HG03442 (cell line): ENCODE data around the gene DPAGT1.
A peak's percentile ranks its signal among the peaks of the same experiment; 100 is the strongest.

Experiments used
- ATAC-seq: cut with Tn5 transposase; IDR thresholded peaks from one replicate; pipeline ENCODE4 v1.9.1; 2021; ENCODE audit warnings: mild to moderate bottlenecking, moderate library complexity; ENCODE audit not compliant: unreplicated experiment

Gene DPAGT1

DNA sequence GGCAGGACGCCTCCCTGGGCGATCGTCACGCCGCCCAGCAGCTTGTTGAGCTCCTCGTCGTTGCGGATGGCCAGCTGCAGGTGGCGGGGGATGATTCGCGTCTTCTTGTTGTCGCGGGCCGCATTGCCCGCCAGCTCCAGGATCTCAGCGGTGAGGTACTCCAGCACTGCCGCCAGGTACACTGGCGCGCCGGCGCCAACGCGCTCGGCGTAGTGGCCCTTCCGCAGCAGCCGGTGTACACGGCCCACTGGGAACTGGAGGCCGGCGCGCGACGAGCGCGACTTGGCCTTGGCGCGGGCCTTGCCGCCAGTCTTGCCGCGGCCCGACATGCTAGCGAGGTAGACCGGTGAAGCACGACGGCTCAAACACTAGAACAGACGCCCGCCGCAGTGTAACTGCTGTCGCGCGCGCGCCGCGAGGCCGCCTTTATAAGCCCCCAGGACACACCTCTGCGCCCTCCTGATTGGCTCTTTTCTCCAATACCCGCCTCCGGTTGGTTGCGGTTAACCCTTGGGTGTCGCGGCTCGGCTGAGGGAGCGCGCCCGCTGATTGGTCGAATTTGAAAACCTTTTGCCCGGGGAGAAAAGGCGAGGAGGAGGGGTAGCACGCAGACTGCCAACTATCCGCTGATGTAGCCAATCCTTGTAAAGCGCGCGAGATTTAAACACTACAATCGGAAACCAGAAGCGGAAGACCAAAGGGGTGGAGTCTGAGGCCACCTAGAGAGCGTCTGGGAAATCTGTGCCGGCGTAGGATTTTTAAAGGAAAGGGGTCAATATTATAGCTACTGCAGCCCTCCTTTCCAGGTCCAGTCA is 6.4 kb downstream of the DPAGT1 start:
- peak; percentile 84 for ATAC-seq

DNA sequence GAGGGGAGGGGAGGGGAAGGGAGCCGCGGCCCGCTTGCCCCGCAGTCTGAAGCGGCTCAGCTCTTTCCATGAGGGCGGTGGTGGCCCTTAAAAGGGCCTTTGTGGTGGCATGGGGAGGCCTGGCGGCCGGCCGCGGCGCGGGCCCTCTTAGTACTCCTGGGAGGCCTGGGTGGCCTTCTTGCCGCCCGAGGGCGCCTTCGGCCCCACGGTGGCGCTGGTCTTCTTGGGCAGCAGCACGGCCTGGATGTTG is 6.9 kb downstream of the DPAGT1 start:
- peak; percentile 29 for ATAC-seq

DNA sequence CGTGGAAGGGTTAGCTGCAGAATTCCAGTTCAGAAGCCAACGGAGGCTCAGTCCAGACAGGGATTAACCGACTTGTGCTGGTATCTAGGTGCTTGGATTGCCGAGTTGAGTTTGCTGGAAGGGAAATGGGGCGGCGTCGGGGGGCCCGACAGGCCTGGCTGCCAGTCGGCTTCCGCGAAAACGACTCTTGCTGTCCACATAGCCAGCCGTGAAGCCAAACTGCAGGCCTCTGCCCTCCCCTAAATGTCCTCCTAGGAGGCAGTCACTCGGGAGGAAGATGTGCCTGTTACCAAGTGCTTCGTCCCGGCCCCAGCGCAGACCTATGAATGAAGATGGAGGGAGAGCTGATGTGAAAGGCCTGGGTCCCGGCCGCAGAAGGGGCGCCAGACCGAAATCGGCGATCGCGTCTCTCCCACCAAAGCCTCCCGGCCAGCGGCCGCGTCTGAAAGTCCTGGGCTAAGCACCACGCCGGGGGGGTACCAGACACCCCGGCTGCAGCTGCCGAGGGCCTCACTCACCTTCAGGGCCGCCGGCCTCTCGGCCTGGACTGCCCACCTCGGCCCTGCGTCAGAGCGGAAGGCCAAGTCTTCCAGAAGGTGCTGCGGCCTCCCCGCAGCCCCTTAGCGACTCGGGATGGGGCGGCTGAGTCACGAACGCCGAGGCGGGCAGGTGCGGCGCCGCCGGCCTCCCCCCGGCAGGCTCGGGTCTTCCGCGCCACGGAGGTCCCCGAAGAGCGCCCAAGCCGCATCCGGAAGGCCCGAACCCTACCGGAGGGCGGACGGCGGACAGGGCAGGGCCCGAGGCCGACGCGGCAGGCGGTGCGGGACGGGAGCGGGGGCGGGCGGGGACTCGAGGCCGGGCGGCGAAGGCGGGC is 7.5 kb downstream of the DPAGT1 start:
- peak; percentile 5 for ATAC-seq

DNA sequence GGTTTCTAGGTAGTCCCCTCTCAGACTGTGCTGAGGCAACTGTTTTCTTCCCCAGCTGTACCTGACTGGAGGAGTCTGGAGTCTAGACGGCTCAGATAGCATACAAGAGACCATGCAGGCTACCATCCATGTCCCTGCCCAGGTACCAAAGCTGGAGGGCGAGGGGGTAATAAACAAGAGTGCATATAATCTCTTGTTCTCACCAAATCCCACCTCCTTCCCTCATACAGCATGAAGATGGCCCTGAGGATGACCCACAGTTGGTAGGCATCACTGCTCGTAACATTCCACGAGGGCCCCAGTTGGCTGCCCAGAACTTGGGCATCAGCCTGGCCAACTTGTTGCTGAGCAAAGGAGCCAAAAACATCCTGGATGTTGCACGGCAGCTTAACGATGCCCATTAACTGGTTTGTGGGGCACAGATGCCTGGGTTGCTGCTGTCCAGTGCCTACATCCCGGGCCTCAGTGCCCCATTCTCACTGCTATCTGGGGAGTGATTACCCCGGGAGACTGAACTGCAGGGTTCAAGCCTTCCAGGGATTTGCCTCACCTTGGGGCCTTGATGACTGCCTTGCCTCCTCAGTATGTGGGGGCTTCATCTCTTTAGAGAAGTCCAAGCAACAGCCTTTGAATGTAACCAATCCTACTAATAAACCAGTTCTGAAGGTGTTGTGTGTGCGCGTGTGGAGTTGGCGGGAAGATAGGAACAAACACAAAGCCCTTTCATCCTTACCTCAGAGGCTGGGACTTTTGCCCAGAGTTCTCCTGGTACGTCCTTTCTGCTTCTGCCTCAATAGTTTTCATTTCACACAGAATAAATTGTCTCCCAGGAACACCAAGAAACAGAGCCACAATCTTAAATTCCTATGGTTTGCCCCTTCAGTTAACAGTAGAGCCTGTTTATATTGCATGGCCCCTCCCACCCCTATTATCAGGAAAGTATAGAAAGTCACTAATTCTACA is 8.5 kb downstream of the DPAGT1 start:
- no peak for ATAC-seq

DNA sequence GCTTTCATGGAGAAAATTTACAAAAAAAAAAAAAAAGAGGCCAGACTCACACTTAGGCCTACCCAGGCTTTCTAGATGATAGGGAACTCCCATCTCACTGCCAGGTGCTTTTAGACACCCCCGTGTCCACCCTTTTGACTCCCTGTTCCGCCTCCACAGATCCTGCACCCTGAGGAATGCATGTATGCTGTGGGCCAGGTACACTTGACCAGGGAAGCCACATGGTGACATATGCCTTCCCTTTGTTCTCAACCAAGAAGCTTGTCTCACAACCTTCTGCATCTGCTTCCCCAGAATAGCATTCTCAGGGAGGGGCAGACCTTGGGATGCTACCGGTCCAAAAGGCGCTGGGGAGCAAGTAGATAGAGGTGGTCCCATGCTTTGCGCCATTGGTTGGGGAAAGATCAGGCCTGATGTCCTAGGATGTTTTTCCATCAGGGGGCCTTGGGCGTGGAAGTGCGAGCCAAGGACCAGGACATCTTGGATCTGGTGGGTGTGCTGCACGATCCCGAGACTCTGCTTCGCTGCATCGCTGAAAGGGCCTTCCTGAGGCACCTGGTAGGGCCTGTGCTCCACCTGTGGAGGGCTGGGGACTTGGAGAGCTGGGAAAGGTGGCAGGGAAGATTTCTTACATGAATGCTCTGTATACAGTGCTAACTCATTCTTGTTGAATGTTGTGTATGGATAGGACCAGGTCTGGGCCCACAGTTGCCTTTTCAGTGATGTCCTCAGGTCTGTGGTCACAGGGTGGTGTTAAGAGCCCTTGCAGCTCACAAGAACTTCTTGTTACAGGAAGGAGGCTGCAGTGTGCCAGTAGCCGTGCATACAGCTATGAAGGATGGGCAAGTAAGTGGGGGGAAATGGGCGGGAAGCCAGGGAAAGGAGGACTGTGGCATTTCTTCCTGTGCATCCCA is 9.4 kb downstream of the DPAGT1 start:
- ATAC-seq = no peak

DNA sequence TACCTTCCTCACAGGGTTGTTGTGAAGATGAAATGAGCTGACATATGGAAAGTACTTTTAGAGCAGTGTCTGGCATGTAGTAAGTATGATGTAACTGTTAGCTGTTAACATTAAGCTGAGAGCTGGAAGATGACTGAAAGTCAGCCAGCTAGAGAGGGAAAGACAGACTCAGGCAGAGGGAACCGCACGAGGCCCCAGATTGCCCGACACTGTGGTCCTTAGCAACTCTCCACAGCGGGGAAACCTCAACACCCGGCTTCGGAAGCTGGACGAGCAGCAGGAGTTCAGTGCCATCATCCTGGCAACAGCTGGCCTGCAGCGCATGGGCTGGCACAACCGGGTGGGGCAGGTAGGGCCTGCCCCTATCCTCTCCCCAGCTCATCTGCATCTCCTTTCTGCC is 10.5 kb downstream of the DPAGT1 start:
- ATAC-seq = no peak

DNA sequence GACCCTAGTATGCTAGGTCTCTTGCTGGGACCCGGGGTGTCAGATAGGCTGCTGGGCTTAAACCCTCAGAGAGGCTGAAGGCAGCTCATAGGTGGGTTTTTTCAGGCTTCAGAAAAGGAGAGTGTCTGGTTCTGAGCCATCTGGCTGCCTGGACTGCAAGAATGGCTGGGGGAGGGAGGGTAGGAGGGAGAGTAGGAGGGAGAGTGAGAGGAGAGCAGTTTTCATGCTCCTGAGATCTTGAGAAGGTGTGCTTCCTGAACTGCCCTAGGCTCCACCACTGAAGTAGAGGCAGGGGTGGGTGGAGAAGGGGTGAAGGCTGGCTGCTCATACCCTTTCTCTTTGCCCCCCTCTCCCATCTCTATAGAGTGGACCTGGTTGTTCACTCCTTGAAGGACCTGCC is 12.3 kb downstream of the DPAGT1 start:
- ATAC-seq = no peak

DNA sequence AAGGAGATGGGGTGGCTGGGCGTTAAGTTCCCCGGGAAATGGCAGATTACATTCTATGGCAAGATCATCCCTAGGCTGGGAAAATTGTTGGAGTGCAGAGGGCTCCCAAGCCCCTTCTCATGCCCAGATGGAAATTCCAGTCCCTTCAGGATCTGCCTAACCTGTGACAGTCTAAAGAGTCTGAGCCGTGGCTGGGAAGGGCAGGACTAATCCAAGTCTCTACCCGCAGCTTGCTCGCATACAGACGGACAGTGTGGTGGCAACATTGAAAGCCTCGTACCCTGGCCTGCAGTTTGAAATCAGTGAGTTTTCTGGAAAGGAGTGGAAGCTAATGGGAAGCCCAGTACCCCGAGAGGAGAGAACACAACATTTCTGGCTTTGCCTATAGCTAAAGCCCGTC is 13.2 kb downstream of the DPAGT1 start:
- no peak for ATAC-seq

DNA sequence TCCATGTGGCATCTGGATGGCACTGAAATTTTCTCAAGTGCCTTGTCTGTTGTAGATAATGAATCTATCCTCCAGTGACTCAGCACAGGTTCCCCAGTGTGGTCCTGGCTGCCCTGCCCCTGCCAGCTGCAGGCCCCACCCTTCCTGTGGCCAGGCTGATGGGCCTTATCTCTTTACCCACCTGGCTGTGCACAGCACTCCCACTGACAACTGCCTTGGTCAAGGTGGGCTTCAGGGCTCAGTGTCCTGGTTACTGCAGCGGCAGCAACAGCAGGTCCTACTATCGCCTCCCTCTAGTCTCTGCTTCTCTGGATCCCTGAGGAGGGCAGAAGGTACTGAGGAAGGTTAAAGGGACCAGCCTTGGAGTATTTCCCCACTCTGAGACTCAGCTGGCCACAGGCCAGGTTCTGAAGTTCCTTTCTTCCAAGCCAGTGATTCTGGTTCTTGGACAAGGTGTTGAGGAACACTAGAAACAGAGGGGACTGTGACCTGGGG is 13.9 kb downstream of the DPAGT1 start:
- no peak for ATAC-seq

DNA sequence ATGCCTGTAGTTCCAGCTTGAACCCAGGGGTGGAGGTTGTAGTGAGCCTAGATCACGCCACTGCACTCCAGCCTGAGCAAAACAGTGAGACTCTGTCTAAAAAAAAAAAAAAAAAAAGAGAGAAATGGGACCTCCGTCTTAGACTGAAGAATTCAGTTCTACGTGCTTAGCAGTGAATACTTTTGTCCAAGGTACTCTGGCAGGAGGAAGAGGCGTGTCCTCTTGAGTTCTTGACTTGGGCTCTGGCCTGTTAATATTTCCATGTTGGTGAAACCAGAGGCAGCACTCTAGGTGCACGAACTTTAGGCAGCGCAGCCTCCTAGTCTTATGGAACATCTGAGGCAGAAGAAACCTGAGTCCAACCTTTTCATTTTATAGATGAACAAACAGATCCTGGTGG is 14.5 kb downstream of the DPAGT1 start:
- ATAC-seq = no peak

DNA sequence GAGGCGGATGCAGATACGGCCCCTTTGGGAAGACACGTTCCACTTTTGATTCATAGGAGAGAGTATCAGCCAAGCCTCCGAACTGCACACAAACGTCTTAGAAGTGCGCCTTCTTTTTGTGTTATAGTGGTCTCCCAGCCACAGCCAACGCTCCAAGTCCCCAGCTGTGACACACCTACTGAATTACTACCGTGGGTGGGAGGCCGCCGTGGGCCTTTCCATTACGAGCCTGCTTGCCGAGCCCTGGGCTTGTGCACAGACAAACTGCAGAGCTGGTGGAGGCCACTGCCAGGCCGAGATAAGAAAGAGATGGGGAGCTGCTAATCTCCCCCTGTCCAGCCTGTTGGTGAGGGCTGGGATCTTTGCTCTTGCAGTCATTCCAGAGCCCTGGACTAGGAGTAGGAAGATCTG is 16.2 kb downstream of the DPAGT1 start:
- ATAC-seq = peak; percentile 8

DNA sequence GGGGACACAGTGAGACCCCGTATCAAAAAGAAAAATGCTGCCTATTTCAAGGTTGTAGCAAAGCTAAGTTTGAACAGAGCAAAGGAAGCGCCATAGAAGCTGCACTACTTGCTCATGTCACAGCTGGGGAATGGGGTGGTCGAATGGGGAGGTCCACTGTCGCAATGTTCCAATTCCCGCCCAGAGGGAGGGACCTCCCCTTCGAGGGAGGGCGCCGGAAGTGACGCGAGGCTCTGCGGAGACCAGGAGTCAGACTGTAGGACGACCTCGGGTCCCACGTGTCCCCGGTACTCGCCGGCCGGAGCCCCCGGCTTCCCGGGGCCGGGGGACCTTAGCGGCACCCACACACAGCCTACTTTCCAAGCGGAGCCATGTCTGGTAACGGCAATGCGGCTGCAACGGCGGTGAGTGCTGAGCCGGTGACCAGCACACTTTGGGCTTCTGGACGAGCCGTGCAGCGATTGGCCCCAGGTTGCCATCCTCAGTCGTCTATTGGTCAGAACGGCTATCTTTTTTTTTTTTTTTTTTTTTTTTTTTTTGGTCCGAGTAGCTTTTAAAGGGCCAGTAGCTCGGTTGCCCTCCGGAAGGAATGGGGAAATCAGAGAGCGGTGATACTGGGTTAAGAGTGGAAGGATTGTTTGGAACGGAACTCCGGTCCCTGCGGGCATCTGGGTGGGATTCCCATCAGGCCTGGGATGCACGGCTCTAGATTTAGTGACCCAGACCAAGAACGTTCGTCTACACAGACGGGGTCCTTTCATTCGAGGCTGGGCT is 16.8 kb downstream of the DPAGT1 start, which contains the start of gene HMBS:
Gene HMBS (plus strand): TSS at position 219 of the 774 bp plus-strand sequence. CDS start 153 bp downstream, at position 372.
- peak; percentile 87 for ATAC-seq

DNA sequence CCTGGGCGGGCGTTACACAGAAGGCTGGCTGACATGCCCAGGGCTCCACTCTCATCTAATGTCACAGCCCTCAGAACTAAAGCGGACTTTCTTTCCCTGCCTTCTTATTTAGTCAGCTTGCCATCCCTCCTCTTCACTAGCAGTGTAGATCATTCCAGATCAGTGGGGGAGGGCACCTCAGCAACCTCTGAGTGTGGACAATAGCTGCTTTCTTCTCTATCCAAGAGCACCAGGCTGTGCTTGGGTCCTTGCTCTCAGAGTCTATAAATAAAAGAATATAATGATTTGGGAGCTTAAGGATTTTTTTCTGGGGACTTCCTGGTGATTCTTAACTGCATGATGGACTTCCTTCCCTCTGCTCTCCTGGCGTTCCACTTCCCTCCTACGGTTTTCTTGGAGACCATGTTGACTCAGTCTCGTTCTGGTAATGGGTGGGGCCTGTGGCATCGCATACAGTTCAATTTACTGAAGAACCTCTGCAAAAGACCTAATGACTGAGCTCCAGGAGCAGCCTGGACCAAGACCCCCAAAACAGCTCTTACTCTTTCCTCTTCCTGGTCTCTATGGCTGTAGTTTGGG is 19.9 kb downstream of the DPAGT1 start:
- no peak for ATAC-seq

DNA sequence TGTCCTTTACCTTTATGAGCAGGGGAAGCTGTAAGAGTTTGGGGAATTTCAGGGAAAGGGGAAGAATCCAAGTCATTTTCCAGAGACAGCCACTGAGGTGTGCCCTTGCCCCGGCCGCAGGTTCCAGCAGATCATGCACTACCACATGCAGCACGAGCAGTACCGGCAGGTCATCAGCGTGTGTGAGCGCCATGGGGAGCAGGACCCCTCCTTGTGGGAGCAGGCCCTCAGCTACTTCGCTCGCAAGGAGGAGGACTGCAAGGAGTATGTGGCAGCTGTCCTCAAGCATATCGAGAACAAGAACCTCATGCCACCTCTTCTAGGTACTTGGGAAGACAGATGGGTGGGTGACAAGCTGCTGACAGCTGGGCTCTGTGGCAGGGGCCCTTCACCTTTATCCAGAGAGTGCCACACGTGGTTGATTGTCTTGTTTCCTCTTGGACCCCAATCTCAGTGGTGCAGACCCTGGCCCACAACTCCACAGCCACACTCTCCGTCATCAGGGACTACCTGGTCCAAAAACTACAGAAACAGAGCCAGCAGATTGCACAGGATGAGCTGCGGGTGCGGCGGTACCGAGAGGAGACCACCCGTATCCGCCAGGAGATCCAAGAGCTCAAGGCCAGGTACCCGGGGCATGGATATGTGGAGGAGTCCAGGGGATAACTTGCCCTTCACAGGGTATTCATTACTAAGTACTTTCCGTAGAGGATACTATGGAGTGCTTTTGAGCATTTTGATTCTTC is 22.8 kb downstream of the DPAGT1 start:
- ATAC-seq = no peak

DNA sequence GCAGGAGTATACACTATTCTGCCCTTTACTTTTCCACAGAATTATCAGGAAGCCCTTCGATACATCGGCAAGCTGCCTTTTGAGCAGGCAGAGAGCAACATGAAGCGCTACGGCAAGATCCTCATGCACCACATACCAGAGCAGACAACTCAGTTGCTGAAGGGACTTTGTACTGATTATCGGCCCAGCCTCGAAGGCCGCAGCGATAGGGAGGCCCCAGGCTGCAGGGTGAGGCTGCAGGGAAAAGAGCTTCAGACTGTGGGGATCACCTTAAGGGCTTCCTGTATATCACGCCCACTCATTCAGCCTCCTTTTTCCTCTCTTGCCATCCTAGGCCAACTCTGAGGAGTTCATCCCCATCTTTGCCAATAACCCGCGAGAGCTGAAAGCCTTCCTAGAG is 23.8 kb downstream of the DPAGT1 start:
- ATAC-seq = no peak

DNA sequence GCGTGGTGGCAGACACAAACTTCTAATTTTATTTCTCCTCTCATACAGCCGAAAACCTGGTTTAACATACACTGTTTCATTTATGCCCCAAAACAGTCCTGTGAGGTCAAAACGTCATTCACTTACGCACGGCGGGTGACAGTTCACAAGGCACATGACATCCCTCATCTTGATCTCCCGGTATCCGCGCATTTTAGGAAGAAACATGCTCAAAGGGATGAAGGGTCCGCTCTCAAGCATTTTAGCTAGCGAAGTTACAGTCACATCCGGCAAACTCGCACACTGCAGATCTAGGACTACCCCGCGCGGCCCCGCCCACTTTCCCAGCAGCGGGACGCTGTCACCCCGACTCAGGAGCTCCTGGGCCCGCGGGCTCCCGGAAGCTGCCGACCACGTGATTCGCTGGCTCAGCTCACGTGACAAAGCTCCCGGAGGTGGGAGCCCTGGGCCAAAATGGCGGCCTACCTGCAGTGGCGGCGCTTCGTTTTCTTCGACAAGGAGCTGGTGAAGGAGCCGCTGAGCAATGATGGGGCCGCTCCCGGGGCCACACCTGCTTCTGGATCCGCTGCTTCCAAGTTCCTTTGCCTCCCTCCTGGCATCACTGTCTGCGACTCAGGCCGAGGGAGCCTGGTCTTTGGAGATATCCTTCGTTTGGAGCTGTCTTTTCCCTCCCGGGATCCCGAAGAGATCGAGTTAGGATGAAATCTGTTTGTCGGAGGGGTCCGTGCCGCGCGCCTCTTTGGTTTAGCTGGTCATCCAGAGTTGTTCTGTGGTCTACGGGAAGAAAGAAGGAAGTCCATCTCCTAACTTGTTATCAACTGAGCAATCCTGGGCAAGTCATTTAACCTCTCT is 34.1 kb downstream of the DPAGT1 start, which contains the start of gene VPS11:
Gene VPS11 (plus strand): TSS at position 448 of the 852 bp plus-strand sequence. CDS start 6 bp downstream, at position 454.
- ATAC-seq = peak; percentile 89

DNA sequence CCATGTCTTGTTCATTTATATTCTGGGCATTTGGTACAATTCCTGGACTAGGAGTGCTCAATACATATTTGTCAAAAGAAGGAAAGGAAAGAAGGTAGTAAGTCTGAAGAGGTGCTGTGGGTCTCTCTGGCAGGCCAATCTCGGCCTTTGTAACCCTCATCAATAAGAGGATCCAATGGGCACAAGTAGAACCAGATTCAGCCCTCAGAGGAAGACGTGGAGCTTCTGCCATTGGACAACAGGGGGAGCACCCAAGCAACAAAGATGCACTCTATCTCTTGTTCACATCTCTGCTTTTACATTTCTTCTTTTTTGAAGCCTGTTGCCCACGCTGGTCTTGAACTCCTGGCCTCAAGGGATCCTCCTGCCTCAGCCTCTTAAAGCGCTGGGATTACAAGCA is 36.3 kb downstream of the DPAGT1 start:
- no peak for ATAC-seq
